KG1 (cell line): Measurements from ENCODE around the gene FBN2.

Experiments
- DNase-seq: peaks from one replicate; lab custom pipeline; 2025; lab: John Stamatoyannopoulos, UW

The FBN2 gene

GRCh38 chr5:128252756-128253155 lies 285.3 kb downstream of the FBN2 start:
- no peak for DNase-seq

GRCh38 chr5:128252196-128252595 lies 285.8 kb downstream of the FBN2 start:
- DNase-seq: no peak

GRCh38 chr5:128245974-128246373 lies 292.1 kb downstream of the FBN2 start:
- no peak for DNase-seq

GRCh38 chr5:128243958-128244582 lies 294.0 kb downstream of the FBN2 start:
- DNase-seq: no peak

GRCh38 chr5:128241051-128241695 lies 296.9 kb downstream of the FBN2 start:
- no peak for DNase-seq

GRCh38 chr5:128237546-128237945 lies 300.5 kb downstream of the FBN2 start:
- DNase-seq: no peak

GRCh38 chr5:128237000-128237399 lies 301.0 kb downstream of the FBN2 start:
- no peak for DNase-seq

GRCh38 chr5:128236334-128236733 lies 301.7 kb downstream of the FBN2 start:
- DNase-seq: no peak

GRCh38 chr5:128234928-128235641 lies 303.0 kb downstream of the FBN2 start:
- no peak for DNase-seq

- no peak for DNase-seq
These were observed 309.5 kb downstream of the FBN2 start for GRCh38 chr5:128228521-128228920.

GRCh38 chr5:128228008-128228407 lies 310.0 kb downstream of the FBN2 start:
- no peak for DNase-seq

- DNase-seq: no peak
These were observed 312.6 kb downstream of the FBN2 start for GRCh38 chr5:128225245-128226030.

- DNase-seq: no peak
These were observed 313.7 kb downstream of the FBN2 start for GRCh38 chr5:128224336-128224735.

- DNase-seq: no peak
These were observed 317.2 kb downstream of the FBN2 start for GRCh38 chr5:128220841-128221240.

GRCh38 chr5:128216860-128217531 lies 321.0 kb downstream of the FBN2 start:
- no peak for DNase-seq

GRCh38 chr5:128216285-128216684 lies 321.8 kb downstream of the FBN2 start:
- DNase-seq: no peak

- DNase-seq: no peak
These were observed 324.2 kb downstream of the FBN2 start for GRCh38 chr5:128213833-128214232.

- DNase-seq: peak; percentile 1
These were observed 324.7 kb downstream of the FBN2 start for GRCh38 chr5:128213340-128213739.

GRCh38 chr5:128212191-128212806 lies 325.7 kb downstream of the FBN2 start:
- DNase-seq: no peak

GRCh38 chr5:128208436-128208835 lies 329.6 kb downstream of the FBN2 start:
- no peak for DNase-seq
